Heart right ventricle (tissue), 16 donors: ENCODE results near the gene MT3. TPM values are rescaled to one million over a fixed set of nuclear protein-coding genes. Genes with fewer than 3 reads are reported as not detected.

Source experiments
- ATAC-seq, 8 donors: fragments of 200-7000 bp; cut with Tn5 transposase; one replicate each; pipeline ENCODE4 v1.9.1; 2020; ENCODE audit warnings: mild to moderate bottlenecking in 8 of 8, moderate library complexity in 8 of 8, moderate number of reproducible peaks in 1 of 8
- DNase-seq, 2 donors: peaks; one replicate each; pipeline ENCODE4 v3.0.0-alpha.2; 2020
- H3K27ac ChIP-seq, 10 donors: fragments of 200-600 bp; sonication (generic) in 2 of 10; one replicate each; pipeline versions ENCODE4 v1.5.0 to v1.8.0; 2020 to 2022; ENCODE audit warnings: mild to moderate bottlenecking in 3 of 10
- H3K27me3 ChIP-seq, 7 donors: fragments of 200-600 bp; one replicate each; pipeline ENCODE4 v1.8.0; 2021 to 2022; ENCODE audit warnings: mild to moderate bottlenecking in 2 of 7
- H3K36me3 ChIP-seq, 9 donors: fragments of 200-600 bp; sonication (generic) in 1 of 9; one replicate each; pipeline versions ENCODE4 v1.5.0 to v1.8.0; 2020 to 2022; ENCODE audit warnings: mild to moderate bottlenecking in 2 of 9
- H3K4me1 ChIP-seq, 9 donors: fragments of 200-600 bp; sonication (generic) in 1 of 9; one replicate each; pipeline versions ENCODE4 v1.5.0 to v1.8.0; 2020 to 2022; ENCODE audit warnings: mild to moderate bottlenecking in 4 of 9
- H3K4me3 ChIP-seq, 10 donors: fragments of 200-600 bp; sonication (generic) in 2 of 10; one replicate each; pipeline versions ENCODE4 v1.5.0 to v1.8.0; 2020 to 2022; ENCODE audit warnings: mild to moderate bottlenecking in 7 of 10, moderate library complexity in 2 of 10
- H3K9me3 ChIP-seq, 11 donors: fragments of 200-600 bp in 10 of 11; sonication (generic) in 2 of 11; one replicate each; pipeline versions ENCODE4 v1.5.0 to v1.8.0; 2013 to 2022; ENCODE audit warnings: mild to moderate bottlenecking in 2 of 11, control low read depth in 1 of 11, moderate library complexity in 1 of 11
- CTCF ChIP-seq, 9 donors: fragments of 200-600 bp; sonication (generic) in 2 of 9; IDR thresholded peaks; one replicate each; pipeline versions ENCODE4 v1.5.0 to v1.8.0; 2021 to 2022; ENCODE audit warnings: antibody characterized with exemption in 9 of 9, mild to moderate bottlenecking in 5 of 9, moderate library complexity in 1 of 9
- WGBS, 2 donors: extraction: QIAGEN DNeasy Blood & Tissue Kit; methylation state at CpG; one replicate each; pipeline ENCODE4 v1.1.7; 2013; ENCODE audit warnings: inconsistent platforms in 1 of 2; 5-methylcytosine and 5-hydroxymethylcytosine counted together
- intact Hi-C, 10 donors: fragments of 100-400 bp; cut with DNase I; formaldehyde crosslinking; loops; one replicate each; pipeline versions ENCODE4 v1.11.1 to v1.14.2; 2022
- long read RNA-seq, 3 donors: library from polyadenylated mRNA; unstranded; transcript quantifications; one replicate each; pipeline ENCODE4 v2.0.0, GENCODE V29; 2020 to 2021
- polyA plus RNA-seq, 2 donors: library from polyadenylated mRNA; stranded (reverse); fragments of 200-250 nt; gene quantifications; one replicate each; pipeline ENCODE4 v1.2.3, GENCODE V29; 2013
- total RNA-seq, 10 donors: library from RNA; stranded (reverse); fragmentation: NEBNext Ultra II Directional in 3 of 10; extraction: Animal tissue kit (Norgen Biotek cat#: 25700) in 3 of 10; gene quantifications; one replicate each; pipeline versions ENCODE4 v1.2.1 to v1.2.4, GENCODE V29; 2021 to 2023
- donor health status: Arrhythmogenic right ventricular cardiomyopathy.
- donor health status: ischemic (EF 13 %, LVEDD 7.1; RV severe dilation, severe dysfunction).
- donor health status: healthy with polysubstance abuse.
- donor health status: DM: no; HTN: yes; CAD: no.
- donor health status: DM: no; HTN: no; CAD: no.
- donor health status: ischemic (EF 25% LVEDD 6.9; RV normal size, moderate dysfunction).
- donor health status: ischemic (EF 25% LVEDD 5.7; RV mildly dilated, moderate dysfunction).
- donor health status: healthy.
- donor health status: DM: yes; HTN: yes; CAD: no.
- donor health status: Ischemic cardiomyopathy.
- donor health status: ischemic (EF 35%, LVEDD 5.7; RV mildly dilated, moderate dysfunction).
- donor health status: nonischemic (EF 11% LVEDD 7.7; RV severe dilation, severe dysfunction).
- donor health status: DM: yes; HTN: yes; CAD: no.
- donor health status: PGD.
- donor health status: ischemic (EF 29% LVEDD 5.4; RV normal size, mild dysfunction).
- donor health status: nonischemic (EF 23%, LVEDD 6.1; RV moderate dilation, normal function).

The MT3 gene
- total RNA-seq (10 to 100 TPM in 1 of 10 donors, 1 to 10 TPM in 9; 1.9 to 11.6 (median 4.1) TPM), polyA plus RNA-seq (10 to 100 TPM in 1 of 2 donors, 1 to 10 TPM in 1; 4.4 to 29.8 TPM)
- long read RNA-seq, donor 1 = 0 reads
- long read RNA-seq, donor 2 = 0 reads
- long read RNA-seq, donor 3 = 0 reads

- H3K4me1 ChIP-seq = peaks cover 3 to 11% (median 8%) of the 10 kb centered on the region in 9 donors
- peak within 1 kb of the TSS; percentile 7 to 53 (median 46) for H3K4me3 ChIP-seq
- no peak for TF ChIP-seq CTCF (IDR thresholded peaks at IDR 0.05)
- no peak within 1 kb of the TSS for H3K27ac ChIP-seq
- H3K27me3 ChIP-seq = peaks cover 11 to 46% (median 34%) of the 10 kb centered on the region in 7 donors
- ATAC-seq = peak in 6 of 8 donors; percentile 23 to 62 (median 40)
- intact Hi-C loops = loop anchor here in 1 of 10 donors (10.0 kb wide), 1 partner anchor 75 kb away; no protein-coding TSS in a partner anchor
- 6 to 9% methylated on average over 87 of the region's 87 CpGs for WGBS, 2 donors
- no peaks in the 10 kb centered on the region for H3K36me3 ChIP-seq
- peaks cover 0 to 4% (median 0%) of the 10 kb centered on the region in 11 donors for H3K9me3 ChIP-seq
- peak in 1 of 2 donors; percentile 17 for DNase-seq
Observed at GRCh38 chr16:56589141-56590039, at the start of gene MT3. MT3 (plus strand) TSS chr16:56589528; CDS start chr16:56589591, 63 bp downstream.

- Histone ChIP-seq H3K9me3 (no peaks in the 10 kb centered on the region), H3K27ac (peak overlapping the region in 1 of 10 donors; percentile 45), H3K4me1 (no peaks in the 10 kb centered on the region), H3K36me3 (no peaks in the 10 kb centered on the region), H3K4me3 (no peak overlapping the region), H3K27me3 (peaks cover 0 to 33% (median 16%) of the 10 kb centered on the region in 7 donors)
- intact Hi-C loops = no loop called here
- 53 to 55% methylated on average over 4 of the region's 4 CpGs for WGBS, 2 donors
- DNase-seq (no peak), ATAC-seq (peak in 2 of 8 donors; percentile 50 to 52)
- no peak for TF ChIP-seq CTCF (IDR thresholded peaks at IDR 0.05)
Observed at GRCh38 chr16:56539656-56540055, 49.7 kb upstream of the MT3 start.

- H3K27ac ChIP-seq = no peak overlapping the region
- DNase-seq = no peak
- 34 to 40% methylated on average over 2 of the region's 2 CpGs for WGBS, 2 donors
Observed at GRCh38 chr16:56542039-56542438, 47.3 kb upstream of the MT3 start.

More at GRCh38 chr16:56542039-56542438, 47.3 kb upstream of the MT3 start:
- H3K27me3 ChIP-seq = peaks cover 0 to 17% (median 4%) of the 10 kb centered on the region in 7 donors
- no peak overlapping the region for H3K4me3 ChIP-seq
- TF ChIP-seq CTCF (IDR thresholded peaks at IDR 0.05) = no peak
- no peaks in the 10 kb centered on the region for H3K9me3 ChIP-seq
- intact Hi-C loops = no loop called here
- no peaks in the 10 kb centered on the region for H3K36me3 ChIP-seq
- ATAC-seq = no peak
- H3K4me1 ChIP-seq = no peaks in the 10 kb centered on the region
